Colonic mucosa (tissue), 4 donors: Measurements from ENCODE around the gene BICD1. TPM values are rescaled to one million over a fixed set of nuclear protein-coding genes. Genes with fewer than 3 reads are reported as not detected.

Experiments used
- DNase-seq: peaks from one replicate; pipeline ENCODE4 v3.0.0-alpha.2; 2020
- H3K27ac ChIP-seq: fragments of 200-600 bp; one replicate; pipeline ENCODE4 v1.8.0; 2021
- H3K27me3 ChIP-seq: fragments of 200-600 bp; one replicate; pipeline ENCODE4 v1.8.0; 2021
- H3K36me3 ChIP-seq: fragments of 200-600 bp; one replicate; pipeline ENCODE4 v1.8.0; 2021
- H3K4me1 ChIP-seq: fragments of 200-600 bp; one replicate; pipeline ENCODE4 v1.8.0; 2021; ENCODE audit warnings: mild to moderate bottlenecking
- H3K4me3 ChIP-seq: fragments of 200-600 bp; one replicate; pipeline ENCODE4 v1.8.0; 2021
- H3K9ac ChIP-seq, 2 donors: one replicate each; pipeline ENCODE4 v1.7.0; 2013; ENCODE audit warnings: control low read depth in 2 of 2, low read depth in 2 of 2, low read length in 2 of 2
- H3K9me3 ChIP-seq: fragments of 200-600 bp; one replicate; pipeline ENCODE4 v1.8.0; 2021
- intact Hi-C: fragments of 100-400 bp; cut with DNase I; formaldehyde crosslinking; loops from one replicate; pipeline ENCODE4 v1.14.1; 2022
- total RNA-seq, 2 donors: library from RNA; stranded (reverse); fragmentation: NEBNext Ultra II Directional in 1 of 2; extraction: Animal tissue kit (Norgen Biotek cat#: 25700) in 1 of 2; gene quantifications; one replicate each; pipeline ENCODE4 v1.2.1, GENCODE V29; 2021
- TF ChIP-seq, protein P1 (sequence below): fragments of 200-600 bp; IDR thresholded peaks from one replicate; pipeline ENCODE4 v1.8.0; 2022; ENCODE audit warnings: antibody characterized with exemption, mild to moderate bottlenecking
- donor health status: healthy.
- donor health status: DM: no; HTN: no; CAD: no.
- donor health status: DM: no; HTN: no; CAD: no.

BICD1 gene
- total RNA-seq, 2 donors from 2014 or later = 4.2 to 5.8 TPM

DNA sequence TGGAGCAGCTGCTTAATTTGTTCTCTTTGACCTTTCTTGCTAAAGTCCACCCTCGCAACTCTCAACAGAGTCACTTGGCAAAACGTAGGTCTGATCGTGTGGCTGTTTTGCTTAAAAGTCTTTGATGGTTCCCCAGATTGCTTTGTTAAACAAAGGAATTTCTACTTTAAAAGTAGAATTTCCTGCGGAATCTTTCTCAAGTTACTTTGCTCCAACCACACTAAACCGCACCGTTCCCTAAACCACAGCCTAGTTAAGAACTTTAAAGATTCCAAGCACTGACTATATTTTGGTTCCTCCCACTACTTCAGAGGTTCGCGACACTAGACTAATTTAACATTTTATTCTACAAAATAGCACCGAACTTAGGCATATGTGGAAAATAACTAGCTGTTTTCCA lies 177.9 kb downstream of the BICD1 start:
- intact Hi-C loops = no loop called here
- H3K4me1 ChIP-seq = no peaks in the 10 kb centered on the region

DNA sequence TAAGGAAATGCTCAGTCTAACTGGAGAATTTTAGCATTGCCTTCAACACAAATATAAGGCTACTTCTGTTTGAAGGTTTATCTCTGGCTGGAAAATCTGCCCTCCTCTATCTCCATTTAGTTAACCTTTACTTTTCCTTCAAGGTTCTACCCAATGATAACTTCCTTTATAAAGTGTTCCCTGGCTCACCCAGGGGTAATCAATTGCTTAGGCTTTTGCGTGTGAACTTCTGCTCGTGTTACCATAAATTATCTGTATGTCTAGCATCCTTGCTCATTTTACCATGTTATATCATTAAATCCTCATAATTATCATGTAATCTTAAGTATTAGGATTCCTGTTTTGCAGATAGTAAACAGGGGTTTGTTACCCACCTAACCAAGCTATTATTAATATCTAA lies 178.4 kb downstream of the BICD1 start:
- DNase-seq = no peak
- Histone ChIP-seq H3K9ac (no peak overlapping the region), H3K36me3 (no peaks in the 10 kb centered on the region), H3K9me3 (no peaks in the 10 kb centered on the region), H3K27me3 (no peaks in the 10 kb centered on the region), H3K4me3 (no peak overlapping the region), H3K27ac (no peak overlapping the region), H3K4me1 (no peaks in the 10 kb centered on the region)
- TF ChIP-seq, protein P1, sequence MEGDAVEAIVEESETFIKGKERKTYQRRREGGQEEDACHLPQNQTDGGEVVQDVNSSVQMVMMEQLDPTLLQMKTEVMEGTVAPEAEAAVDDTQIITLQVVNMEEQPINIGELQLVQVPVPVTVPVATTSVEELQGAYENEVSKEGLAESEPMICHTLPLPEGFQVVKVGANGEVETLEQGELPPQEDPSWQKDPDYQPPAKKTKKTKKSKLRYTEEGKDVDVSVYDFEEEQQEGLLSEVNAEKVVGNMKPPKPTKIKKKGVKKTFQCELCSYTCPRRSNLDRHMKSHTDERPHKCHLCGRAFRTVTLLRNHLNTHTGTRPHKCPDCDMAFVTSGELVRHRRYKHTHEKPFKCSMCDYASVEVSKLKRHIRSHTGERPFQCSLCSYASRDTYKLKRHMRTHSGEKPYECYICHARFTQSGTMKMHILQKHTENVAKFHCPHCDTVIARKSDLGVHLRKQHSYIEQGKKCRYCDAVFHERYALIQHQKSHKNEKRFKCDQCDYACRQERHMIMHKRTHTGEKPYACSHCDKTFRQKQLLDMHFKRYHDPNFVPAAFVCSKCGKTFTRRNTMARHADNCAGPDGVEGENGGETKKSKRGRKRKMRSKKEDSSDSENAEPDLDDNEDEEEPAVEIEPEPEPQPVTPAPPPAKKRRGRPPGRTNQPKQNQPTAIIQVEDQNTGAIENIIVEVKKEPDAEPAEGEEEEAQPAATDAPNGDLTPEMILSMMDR = no peak
- intact Hi-C loops = no loop called here

More for the DNA sequence above, 177.9 kb downstream of the BICD1 start:
- H3K4me3 ChIP-seq = no peak overlapping the region
- no peak for DNase-seq
- TF ChIP-seq, protein P1 = no peak
- H3K9ac ChIP-seq = no peak overlapping the region
- no peaks in the 10 kb centered on the region for H3K9me3 ChIP-seq
- H3K36me3 ChIP-seq = no peaks in the 10 kb centered on the region
- no peaks in the 10 kb centered on the region for H3K27me3 ChIP-seq
- H3K27ac ChIP-seq = no peak overlapping the region

DNA sequence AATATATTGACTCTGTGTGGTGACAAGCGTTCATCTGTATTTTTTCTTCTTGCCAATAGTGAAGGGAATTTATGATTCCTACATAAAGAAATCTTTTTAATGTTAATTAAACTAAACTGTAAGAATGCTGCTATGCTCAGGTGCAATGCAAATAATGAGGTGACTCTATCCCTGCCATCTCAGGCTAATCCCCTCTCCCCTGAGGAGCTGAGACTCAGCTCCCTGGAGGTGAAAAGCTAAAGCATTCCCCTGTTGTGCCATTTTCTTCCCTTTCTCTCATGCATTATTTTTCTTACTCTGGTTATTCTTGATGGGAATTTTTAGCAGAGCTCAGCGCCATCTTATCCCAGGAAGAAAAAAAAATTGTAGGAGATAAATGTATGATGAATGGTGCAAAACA lies 178.8 kb downstream of the BICD1 start:
- Histone ChIP-seq H3K27ac (no peak overlapping the region), H3K36me3 (no peaks in the 10 kb centered on the region), H3K27me3 (no peaks in the 10 kb centered on the region), H3K4me3 (no peak overlapping the region), H3K9ac (no peak overlapping the region), H3K4me1 (no peaks in the 10 kb centered on the region), H3K9me3 (no peaks in the 10 kb centered on the region)
- no peak for DNase-seq
- intact Hi-C loops = no loop called here
- TF ChIP-seq, protein P1 = no peak

DNA sequence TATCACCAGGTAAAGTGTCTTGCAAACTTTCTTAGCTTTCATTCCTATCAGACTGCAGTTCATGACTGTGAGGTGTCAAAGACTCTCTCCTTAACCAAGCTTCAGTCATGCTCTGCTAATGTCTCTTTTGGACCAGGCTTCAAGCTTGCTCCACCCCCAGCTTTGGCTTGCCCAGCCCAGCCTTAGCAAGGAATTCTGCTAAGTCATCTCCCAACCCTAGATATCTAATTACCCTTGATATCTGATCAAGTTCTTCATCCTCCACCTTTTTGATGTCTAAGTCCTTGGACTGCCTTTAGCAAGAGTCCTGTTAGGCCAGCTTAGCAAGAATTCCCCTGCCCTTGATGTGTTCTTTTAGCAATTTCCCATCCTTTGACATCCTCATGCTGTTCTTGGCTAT lies 183.8 kb downstream of the BICD1 start:
- H3K9ac ChIP-seq = no peak overlapping the region
- TF ChIP-seq, protein P1 = no peak
- H3K27me3 ChIP-seq = no peaks in the 10 kb centered on the region
- intact Hi-C loops = no loop called here
- H3K9me3 ChIP-seq = no peaks in the 10 kb centered on the region
- H3K27ac ChIP-seq = no peak overlapping the region
- DNase-seq = no peak
- H3K4me3 ChIP-seq = no peak overlapping the region
- no peaks in the 10 kb centered on the region for H3K36me3 ChIP-seq
- H3K4me1 ChIP-seq = no peaks in the 10 kb centered on the region

DNA sequence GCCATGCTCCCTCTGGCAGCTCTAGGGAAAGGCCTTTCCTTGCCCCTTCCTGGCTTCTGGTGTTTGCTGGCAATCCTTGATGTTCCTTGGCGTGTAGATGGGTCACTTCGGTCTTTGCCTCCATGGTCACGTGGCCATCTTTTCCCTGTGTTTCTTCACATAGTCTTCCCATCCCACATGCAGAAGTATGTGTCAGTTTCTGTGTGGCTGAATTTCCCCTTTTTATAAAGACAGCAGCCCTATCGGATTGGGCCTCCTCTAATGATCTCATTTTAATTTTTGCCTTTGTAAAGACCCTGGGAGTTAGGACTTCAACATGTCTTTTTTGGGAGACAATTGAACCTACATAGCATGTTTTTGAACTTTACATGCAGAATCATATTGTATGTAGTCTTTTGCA lies 185.5 kb downstream of the BICD1 start:
- Histone ChIP-seq H3K27me3 (no peaks in the 10 kb centered on the region), H3K4me1 (no peaks in the 10 kb centered on the region), H3K9me3 (no peaks in the 10 kb centered on the region), H3K36me3 (no peaks in the 10 kb centered on the region), H3K4me3 (no peak overlapping the region), H3K9ac (no peak overlapping the region), H3K27ac (no peak overlapping the region)
- intact Hi-C loops = no loop called here
- no peak for DNase-seq
- TF ChIP-seq, protein P1 = no peak
